Measurements from ENCODE around the gene TMEM235.

GRCh38 chr17:78226055-78226758 lies 5.2 kb upstream of the TMEM235 start:
- TF ChIP-seq CTCF (IDR thresholded peaks at IDR 0.05) (no peak), ZFX (IDR thresholded peaks at IDR 0.05; ENCODE audit: borderline replicate concordance) (no peak)
